ENCODE data around the gene PRICKLE4. TPM values are rescaled to one million over a fixed set of nuclear protein-coding genes. Genes with fewer than 3 reads are reported as not detected.

The PRICKLE4 gene
- total RNA-seq, 6 experiments from 2014 or later = 0.30 to 0.68 (median 0.31) TPM; not detected in 3

- Mint-ChIP-seq H3K4me3 (no peak overlapping the region), H3K27me3 (ENCODE audit: insufficient read depth) (peaks cover 6% of the 10 kb centered on the region), H3K27ac (no peak overlapping the region)
Observed at GRCh38 chr6:41785254-41785653, 4.7 kb downstream of the PRICKLE4 start.

DNA sequence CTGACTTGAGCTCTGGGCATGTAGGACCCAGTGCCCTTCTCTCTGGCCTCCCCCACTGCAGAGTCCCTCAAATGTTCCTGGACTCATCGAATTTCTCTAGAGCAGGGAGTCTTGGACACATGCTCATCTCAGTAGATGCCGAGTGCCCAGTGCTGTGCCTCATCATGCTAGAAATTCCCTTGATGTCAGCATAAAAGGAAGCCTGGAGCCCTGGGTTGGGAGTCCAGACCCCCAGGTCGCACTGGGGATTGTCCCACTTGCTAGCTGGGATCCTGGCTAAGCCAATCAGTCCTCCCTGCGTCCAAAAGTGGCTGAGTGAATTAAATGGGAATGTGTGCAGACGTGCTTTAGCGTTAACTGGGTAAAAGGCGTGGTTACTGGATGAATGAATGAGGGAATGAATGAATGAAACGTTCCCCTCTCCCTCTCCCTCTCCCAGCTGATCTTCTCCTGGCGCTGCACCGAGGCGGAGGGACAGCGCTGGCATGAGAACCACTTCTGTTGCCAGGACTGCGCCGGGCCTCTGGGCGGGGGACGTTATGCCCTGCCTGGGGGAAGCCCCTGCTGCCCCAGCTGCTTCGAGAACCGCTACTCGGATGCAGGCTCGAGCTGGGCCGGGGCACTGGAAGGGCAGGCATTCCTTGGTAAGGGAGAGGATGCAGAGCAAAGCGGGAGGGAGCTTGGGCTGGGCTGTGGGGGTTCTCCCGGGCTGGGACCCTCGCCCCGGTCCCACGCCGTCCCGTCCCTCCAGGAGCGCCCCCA is 5.3 kb downstream of the PRICKLE4 start:
- no peak for DNase-seq
- TF ChIP-seq CTCF (IDR thresholded peaks at IDR 0.05) = no peak
- H3K4me1 Mint-ChIP-seq (ENCODE audit: low read depth) = peaks cover 26% of the 10 kb centered on the region
- no peak overlapping the region; the same call in 1 of the 2 replicates for H3K27ac Mint-ChIP-seq
- H3K9me3 Mint-ChIP-seq = no peaks in the 10 kb centered on the region
- H3K4me3 Mint-ChIP-seq = peak overlapping the region; percentile 99
- peaks cover 21% of the 10 kb centered on the region for H3K36me3 Mint-ChIP-seq (ENCODE audit: low read depth)
- H3K27me3 Mint-ChIP-seq (ENCODE audit: insufficient read depth) = peaks cover 6% of the 10 kb centered on the region

More at GRCh38 chr6:41785254-41785653, 4.7 kb downstream of the PRICKLE4 start:
- no peak for TF ChIP-seq CTCF (IDR thresholded peaks at IDR 0.05)
- DNase-seq = no peak
- H3K9me3 Mint-ChIP-seq = no peaks in the 10 kb centered on the region
- peaks cover 27% of the 10 kb centered on the region for H3K4me1 Mint-ChIP-seq (ENCODE audit: low read depth)
- H3K36me3 Mint-ChIP-seq (ENCODE audit: low read depth) = peaks cover 19% of the 10 kb centered on the region

DNA sequence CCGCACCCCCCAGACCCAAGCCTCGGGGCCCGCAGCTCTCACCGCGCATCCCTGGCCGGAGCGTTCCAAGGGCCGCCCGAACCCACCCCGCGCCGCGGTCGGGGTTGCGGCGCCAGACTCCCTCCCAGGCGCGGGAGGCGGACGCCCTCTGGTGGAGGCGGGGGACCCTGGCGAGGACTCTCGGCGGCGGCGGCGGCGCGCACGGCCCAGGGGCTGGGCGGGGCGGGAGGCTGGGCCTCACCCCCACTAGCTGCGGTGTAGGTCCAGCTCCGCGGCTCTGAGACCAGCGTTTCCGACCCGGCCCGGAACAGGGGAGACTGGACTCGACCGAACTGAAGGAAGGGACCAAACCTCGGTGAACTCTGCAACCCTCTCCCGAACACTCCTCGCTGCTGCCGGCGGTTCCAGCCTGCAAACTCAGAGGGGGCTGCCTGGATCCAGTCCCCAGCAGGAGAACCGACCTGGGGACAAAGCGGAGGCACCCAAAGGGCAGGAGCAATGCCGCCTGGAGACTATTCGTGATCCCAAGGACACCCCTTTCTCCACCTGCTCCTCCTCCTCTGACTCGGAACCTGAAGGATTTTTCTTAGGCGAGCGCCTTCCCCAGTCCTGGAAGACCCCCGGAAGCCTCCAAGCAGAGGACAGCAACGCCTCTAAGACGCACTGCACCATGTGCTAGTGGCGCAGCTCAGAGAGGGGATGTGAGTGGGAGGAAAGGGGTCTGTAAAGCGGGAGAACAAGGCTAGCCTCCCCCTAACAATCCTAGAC is 6.1 kb downstream of the PRICKLE4 start:
- peaks cover 21% of the 10 kb centered on the region for H3K36me3 Mint-ChIP-seq (ENCODE audit: low read depth)
- H3K4me3 Mint-ChIP-seq = peak overlapping the region; percentile 99
- H3K27ac Mint-ChIP-seq = peak overlapping the region; percentile 96
- no peaks in the 10 kb centered on the region for H3K9me3 Mint-ChIP-seq
- DNase-seq = peak; percentile 59
- peak; percentile 86 for TF ChIP-seq CTCF (IDR thresholded peaks at IDR 0.05)
- H3K4me1 Mint-ChIP-seq (ENCODE audit: low read depth) = peaks cover 20% of the 10 kb centered on the region
- peaks cover 6% of the 10 kb centered on the region for H3K27me3 Mint-ChIP-seq (ENCODE audit: insufficient read depth)

GRCh38 chr6:41787219-41787917 is 6.8 kb downstream of the PRICKLE4 start, which contains the start of gene TOMM6:
TSS of gene TOMM6 (plus strand) at chr6:41787694. CDS start at chr6:41787698, 4 bp downstream.
- peak within 1 kb of the TSS; percentile 99 for H3K4me3 Mint-ChIP-seq
- peak; percentile 92 for DNase-seq
- TF ChIP-seq CTCF (IDR thresholded peaks at IDR 0.05) = peak; percentile 98
- peaks cover 20% of the 10 kb centered on the region for H3K4me1 Mint-ChIP-seq (ENCODE audit: low read depth)
- H3K27ac Mint-ChIP-seq = peak within 1 kb of the TSS; percentile 96
- no peaks in the 10 kb centered on the region for H3K9me3 Mint-ChIP-seq
- H3K27me3 Mint-ChIP-seq (ENCODE audit: insufficient read depth) = peaks cover 6% of the 10 kb centered on the region
- H3K36me3 Mint-ChIP-seq (ENCODE audit: low read depth) = peaks cover 21% of the 10 kb centered on the region

DNA sequence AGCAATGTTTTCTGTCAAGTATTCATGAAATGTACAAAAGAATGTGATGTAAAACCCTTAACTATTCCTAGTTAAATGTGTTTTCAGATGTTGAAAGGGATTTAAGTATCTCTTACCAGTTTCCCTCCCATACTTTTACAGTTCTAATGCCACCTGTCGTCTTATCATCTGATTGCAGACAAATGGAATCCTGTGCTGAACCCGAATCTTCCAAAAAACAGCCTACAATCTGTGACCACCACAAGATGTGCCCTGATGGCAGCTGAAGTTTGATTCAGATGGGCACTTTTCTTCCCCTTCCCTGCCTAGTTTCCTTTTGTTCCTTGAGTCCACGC is 8.8 kb downstream of the PRICKLE4 start:
- no peak for TF ChIP-seq CTCF (IDR thresholded peaks at IDR 0.05)
- Mint-ChIP-seq H3K4me3 (peak overlapping the region; percentile 99), H3K27me3 (ENCODE audit: insufficient read depth) (peaks cover 6% of the 10 kb centered on the region), H3K27ac (no peak overlapping the region; the same call in 1 of the 2 replicates), H3K36me3 (ENCODE audit: low read depth) (peaks cover 21% of the 10 kb centered on the region), H3K9me3 (no peaks in the 10 kb centered on the region), H3K4me1 (ENCODE audit: low read depth) (peaks cover 20% of the 10 kb centered on the region)
- DNase-seq = no peak
